IPS DF 6.9 (cell line): Measurements from ENCODE around the gene IPO13.

Experiments used
- DNase-seq: peaks from one replicate; pipeline ENCODE4 v3.0.0-alpha.2; 2013; ENCODE audit warnings: low read depth, low spot score
- H3K27ac ChIP-seq: one replicate; pipeline ENCODE4 v1.5.1; 2013; ENCODE audit warnings: low read length, control low read depth
- H3K27me3 ChIP-seq: 2 replicates; pipeline ENCODE4 v1.6.1; 2013; ENCODE audit warnings: mild to moderate bottlenecking, low read length; ENCODE audit not compliant: control insufficient read depth, insufficient read depth
- H3K36me3 ChIP-seq: 2 replicates; pipeline ENCODE4 v1.6.1; 2013; ENCODE audit warnings: low read length; ENCODE audit not compliant: control insufficient read depth, insufficient read depth
- H3K4me1 ChIP-seq: 2 replicates; pipeline ENCODE4 v1.6.1; 2013; ENCODE audit warnings: low read length; ENCODE audit not compliant: control insufficient read depth, insufficient read depth
- H3K4me3 ChIP-seq: 2 replicates; pipeline ENCODE4 v1.5.1; 2013; ENCODE audit warnings: mild to moderate bottlenecking, low read length
- H3K9me3 ChIP-seq: 2 replicates; pipeline ENCODE4 v1.6.1; 2013; ENCODE audit warnings: low read length, inconsistent platforms; ENCODE audit not compliant: control insufficient read depth, insufficient read depth
- WGBS: extraction: QIAGEN DNeasy Blood & Tissue Kit; methylation state at CpG from one replicate; pipeline ENCODE4 v1.1.7; 2013; ENCODE audit warnings: mixed read lengths, missing lambda C conversion rate; ENCODE audit not compliant: insufficient read length, insufficient coverage; 5-methylcytosine and 5-hydroxymethylcytosine counted together

IPO13 gene

GRCh38 chr1:44012941-44013609 lies 66.3 kb downstream of the IPO13 start:
- Histone ChIP-seq H3K4me3 (no peak overlapping the region), H3K27ac (no peak overlapping the region), H3K9me3 (no peaks in the 10 kb centered on the region), H3K27me3 (no peaks in the 10 kb centered on the region), H3K36me3 (no peaks in the 10 kb centered on the region), H3K4me1 (0 out of 2 replicates have a peak, but pooled peaks cover 1% of the 10 kb centered on the region)
- DNase-seq = no peak
- WGBS = no CpG with 5 or more reads among the region's 13 CpGs

GRCh38 chr1:44013949-44014348 lies 67.2 kb downstream of the IPO13 start:
- Histone ChIP-seq H3K27ac (no peak overlapping the region), H3K4me1 (0 out of 2 replicates have a peak, but pooled peaks cover 1% of the 10 kb centered on the region), H3K27me3 (no peaks in the 10 kb centered on the region), H3K36me3 (no peaks in the 10 kb centered on the region), H3K9me3 (no peaks in the 10 kb centered on the region), H3K4me3 (no peak overlapping the region)
- DNase-seq = no peak
- WGBS = no CpG with 5 or more reads among the region's 5 CpGs

DNA sequence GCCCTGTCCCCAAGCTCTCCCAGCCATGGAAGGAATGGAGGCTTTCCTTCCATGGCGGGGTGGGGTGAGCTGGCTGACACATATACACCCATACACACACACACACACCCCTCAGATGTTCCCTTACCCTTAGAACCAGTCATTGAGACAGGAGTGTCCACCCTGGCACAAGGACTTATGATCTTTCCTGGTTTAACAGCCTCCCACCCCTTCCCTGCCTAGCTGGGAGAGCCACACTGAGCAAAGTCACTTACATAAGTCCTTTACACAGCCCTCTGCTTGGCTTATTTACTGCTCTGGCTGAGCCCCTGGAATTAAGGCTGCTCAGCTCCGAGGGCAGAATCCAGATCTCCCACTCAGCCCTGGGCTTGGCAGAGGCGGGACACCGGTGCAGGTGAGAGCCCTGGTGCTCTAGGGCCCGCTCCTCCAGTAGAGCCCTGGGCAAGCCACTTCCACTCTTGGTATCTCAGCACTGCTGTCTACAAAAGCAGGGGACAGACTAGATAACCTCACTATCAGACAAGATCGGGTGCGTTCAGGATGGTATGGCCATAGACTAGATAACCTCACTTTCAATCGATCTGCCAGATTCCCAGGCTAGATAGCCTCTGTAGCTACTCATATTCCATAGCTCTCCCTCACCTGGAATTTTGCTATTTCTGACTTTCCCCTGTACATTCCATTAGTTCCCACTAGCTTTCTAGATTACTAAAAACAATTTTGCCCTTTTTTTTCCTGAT lies 67.8 kb downstream of the IPO13 start:
- no peak for DNase-seq
- Histone ChIP-seq H3K4me1 (peaks cover 4% of the 10 kb centered on the region; the same call in 1 of the 2 replicates), H3K9me3 (no peaks in the 10 kb centered on the region), H3K27ac (no peak overlapping the region), H3K36me3 (no peaks in the 10 kb centered on the region), H3K27me3 (no peaks in the 10 kb centered on the region), H3K4me3 (no peak overlapping the region)
- no CpG with 5 or more reads among the region's 8 CpGs for WGBS

GRCh38 chr1:44015206-44015605 lies 68.5 kb downstream of the IPO13 start:
- Histone ChIP-seq H3K36me3 (no peaks in the 10 kb centered on the region), H3K9me3 (no peaks in the 10 kb centered on the region), H3K27ac (no peak overlapping the region), H3K4me3 (no peak overlapping the region), H3K4me1 (peaks cover 4% of the 10 kb centered on the region; the same call in 1 of the 2 replicates), H3K27me3 (no peaks in the 10 kb centered on the region)
- no CpG with 5 or more reads among the region's 3 CpGs for WGBS
- DNase-seq = no peak

GRCh38 chr1:44016041-44016889 lies 69.5 kb downstream of the IPO13 start:
- no peak overlapping the region for H3K4me3 ChIP-seq
- peaks cover 2% of the 10 kb centered on the region; the same call in 1 of the 2 replicates for H3K36me3 ChIP-seq
- peaks cover 2% of the 10 kb centered on the region; the same call in 1 of the 2 replicates for H3K4me1 ChIP-seq
- no peaks in the 10 kb centered on the region for H3K27me3 ChIP-seq
- DNase-seq = no peak
- H3K27ac ChIP-seq = no peak overlapping the region
- H3K9me3 ChIP-seq = no peaks in the 10 kb centered on the region
- WGBS = no CpG with 5 or more reads among the region's 20 CpGs

DNA sequence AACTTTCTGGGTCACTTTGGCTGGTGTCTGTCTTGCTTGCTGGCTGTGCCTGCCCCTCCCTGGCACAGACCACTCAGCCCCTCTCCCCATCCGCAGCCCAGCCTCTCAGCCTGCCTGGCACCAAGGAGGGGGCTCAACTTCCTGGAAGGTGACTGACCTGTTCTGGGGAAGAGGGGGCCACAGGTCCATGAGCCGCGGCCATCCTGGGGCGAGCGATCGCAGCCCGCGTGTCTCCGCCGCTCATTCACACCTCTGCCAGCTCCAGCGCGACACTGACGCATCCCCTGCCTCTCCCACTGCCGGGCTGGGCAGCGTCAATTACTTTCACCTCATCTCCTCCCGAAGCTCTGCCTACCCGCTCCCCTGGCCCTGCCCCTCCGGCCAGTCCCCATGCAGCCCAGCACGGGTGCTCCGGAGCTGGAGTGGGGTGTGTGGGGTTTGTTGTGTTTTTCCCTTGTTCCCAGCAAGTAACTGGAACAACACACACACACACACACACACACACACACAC lies 70.2 kb downstream of the IPO13 start:
- no CpG with 5 or more reads among the region's 20 CpGs for WGBS
- H3K36me3 ChIP-seq = peaks cover 4% of the 10 kb centered on the region; the same call in 1 of the 2 replicates

More for the DNA sequence above, 70.2 kb downstream of the IPO13 start:
- no peak for DNase-seq
- peaks cover 2% of the 10 kb centered on the region; the same call in 1 of the 2 replicates for H3K4me1 ChIP-seq
- H3K9me3 ChIP-seq = no peaks in the 10 kb centered on the region
- no peak overlapping the region for H3K27ac ChIP-seq
- no peaks in the 10 kb centered on the region for H3K27me3 ChIP-seq
- no peak overlapping the region for H3K4me3 ChIP-seq
